NCI-H2196 (cell line): ENCODE results near the gene MED12L.

Source experiments
- DNase-seq: peaks from one replicate; lab custom pipeline; 2025; ENCODE audit not compliant: unreplicated experiment; lab: John Stamatoyannopoulos, UW

Gene MED12L

GRCh38 chr3:151400341-151400740 lies 314.9 kb downstream of the MED12L start:
- DNase-seq, result no peak

GRCh38 chr3:151402349-151402748 lies 316.9 kb downstream of the MED12L start:
- no peak for DNase-seq

- no peak for DNase-seq
Observed at GRCh38 chr3:151403246-151403645, 317.8 kb downstream of the MED12L start.

- no peak for DNase-seq
Observed at GRCh38 chr3:151404316-151404715, 318.9 kb downstream of the MED12L start.

- DNase-seq, result no peak
Observed at GRCh38 chr3:151407928-151408327, 322.5 kb downstream of the MED12L start.

- DNase-seq, result no peak
Observed at GRCh38 chr3:151410891-151411559, 325.6 kb downstream of the MED12L start.

- no peak for DNase-seq
Observed at GRCh38 chr3:151412989-151413388, 327.5 kb downstream of the MED12L start.

- no peak for DNase-seq
Observed at GRCh38 chr3:151415289-151415688, 329.8 kb downstream of the MED12L start.

- no peak for DNase-seq
Observed at GRCh38 chr3:151419806-151420205, 334.3 kb downstream of the MED12L start.

- DNase-seq, result no peak
Observed at GRCh38 chr3:151421938-151422337, 336.5 kb downstream of the MED12L start.

- DNase-seq, result no peak
Observed at GRCh38 chr3:151423091-151423490, 337.6 kb downstream of the MED12L start.

- DNase-seq, result no peak
Observed at GRCh38 chr3:151425627-151426340, 340.3 kb downstream of the MED12L start.

- DNase-seq, result no peak
Observed at GRCh38 chr3:151426341-151426657, 340.8 kb downstream of the MED12L start.

GRCh38 chr3:151428386-151428785 lies 342.9 kb downstream of the MED12L start:
- DNase-seq, result no peak

GRCh38 chr3:151430821-151431484 lies 345.5 kb downstream of the MED12L start:
- DNase-seq, result no peak

- no peak for DNase-seq
Observed at GRCh38 chr3:151431940-151432339, 346.5 kb downstream of the MED12L start.

GRCh38 chr3:151432616-151433372 lies 347.3 kb downstream of the MED12L start:
- no peak for DNase-seq

GRCh38 chr3:151434151-151434890 lies 348.9 kb downstream of the MED12L start:
- no peak for DNase-seq

GRCh38 chr3:151436675-151437446 lies 351.4 kb downstream of the MED12L start:
- no peak for DNase-seq

- no peak for DNase-seq
Observed at GRCh38 chr3:151437906-151438305, 352.4 kb downstream of the MED12L start.
